Neural cell (in vitro differentiated cells): Measurements from ENCODE around the gene NRCAM.

ENCODE experiments used
- EP300 ChIP-seq: fragments of 450-650 bp; conservative IDR thresholded peaks from 2 replicates; pipeline ENCODE4 v1.6.1; 2014; ENCODE audit warnings: antibody characterized with exemption, mild to moderate bottlenecking, moderate library complexity; ENCODE audit not compliant: poor library complexity, severe bottlenecking
- EZH2 ChIP-seq: fragments of 200-600, 300-800 bp; shearing (Covaris generic), sonication (generic); IDR thresholded peaks from 2 replicates; pipeline ENCODE4 v1.6.1; 2014; ENCODE audit warnings: antibody characterized with exemption, low read length, borderline replicate concordance, mild to moderate bottlenecking; ENCODE audit not compliant: insufficient read depth, poor library complexity, severe bottlenecking
- MXI1 ChIP-seq: fragments of 450-650 bp; conservative IDR thresholded peaks from 2 replicates; pipeline ENCODE4 v1.6.1; 2014; ENCODE audit warnings: antibody characterized with exemption, mild to moderate bottlenecking; ENCODE audit not compliant: poor library complexity, severe bottlenecking
- POLR2AphosphoS5 ChIP-seq: IDR thresholded peaks from 2 replicates; pipeline ENCODE4 v1.6.1; 2012
- RAD21 ChIP-seq: fragments of 450-650 bp; conservative IDR thresholded peaks from 2 replicates; pipeline ENCODE4 v1.6.1; 2014; ENCODE audit warnings: antibody characterized with exemption, mild to moderate bottlenecking, moderate library complexity
- SMC3 ChIP-seq: fragments of 450-650 bp; conservative IDR thresholded peaks from 2 replicates; pipeline ENCODE4 v1.6.1; 2014; ENCODE audit warnings: antibody characterized with exemption, mild to moderate bottlenecking, moderate library complexity; ENCODE audit not compliant: poor library complexity
- TAF1 ChIP-seq: IDR thresholded peaks from 2 replicates; pipeline ENCODE4 v1.6.1; 2012; ENCODE audit warnings: low read depth
- TF ChIP-seq, protein P1 (sequence below): fragments of 450-650 bp; IDR thresholded peaks from 2 replicates; pipeline ENCODE4 v1.5.1; 2014; ENCODE audit warnings: antibody characterized with exemption, mild to moderate bottlenecking, moderate library complexity; ENCODE audit not compliant: poor library complexity, severe bottlenecking
- TF ChIP-seq, protein P2 (sequence below): IDR thresholded peaks from 2 replicates; pipeline ENCODE4 v1.6.1; 2012; ENCODE audit warnings: borderline replicate concordance

DNA sequence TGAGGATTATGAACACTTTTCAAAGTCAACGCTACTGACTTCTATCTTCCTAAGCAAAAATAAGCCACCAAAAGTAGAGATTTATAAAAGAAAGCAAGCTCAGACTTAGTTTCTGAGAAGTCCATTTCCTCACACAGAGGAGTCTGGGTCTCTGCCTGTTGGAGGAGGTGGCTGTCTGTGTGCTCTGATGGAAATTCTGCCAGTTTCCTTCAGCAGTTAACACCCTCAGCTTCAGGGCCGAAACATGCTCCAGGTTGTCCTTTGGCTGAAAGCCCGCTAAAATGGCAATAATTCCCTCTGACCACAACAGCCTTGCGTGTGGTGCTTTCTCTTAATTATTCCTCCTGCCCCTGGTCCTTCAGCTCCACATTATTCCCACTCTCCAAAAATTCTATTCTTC lies 198.3 kb downstream of the NRCAM start:
- TF ChIP-seq TAF1 (no peak), EZH2 (no peak), POLR2AphosphoS5 (no peak), MXI1 (no peak), EP300 (no peak), SMC3 (no peak), RAD21 (no peak)
- TF ChIP-seq, protein P1, sequence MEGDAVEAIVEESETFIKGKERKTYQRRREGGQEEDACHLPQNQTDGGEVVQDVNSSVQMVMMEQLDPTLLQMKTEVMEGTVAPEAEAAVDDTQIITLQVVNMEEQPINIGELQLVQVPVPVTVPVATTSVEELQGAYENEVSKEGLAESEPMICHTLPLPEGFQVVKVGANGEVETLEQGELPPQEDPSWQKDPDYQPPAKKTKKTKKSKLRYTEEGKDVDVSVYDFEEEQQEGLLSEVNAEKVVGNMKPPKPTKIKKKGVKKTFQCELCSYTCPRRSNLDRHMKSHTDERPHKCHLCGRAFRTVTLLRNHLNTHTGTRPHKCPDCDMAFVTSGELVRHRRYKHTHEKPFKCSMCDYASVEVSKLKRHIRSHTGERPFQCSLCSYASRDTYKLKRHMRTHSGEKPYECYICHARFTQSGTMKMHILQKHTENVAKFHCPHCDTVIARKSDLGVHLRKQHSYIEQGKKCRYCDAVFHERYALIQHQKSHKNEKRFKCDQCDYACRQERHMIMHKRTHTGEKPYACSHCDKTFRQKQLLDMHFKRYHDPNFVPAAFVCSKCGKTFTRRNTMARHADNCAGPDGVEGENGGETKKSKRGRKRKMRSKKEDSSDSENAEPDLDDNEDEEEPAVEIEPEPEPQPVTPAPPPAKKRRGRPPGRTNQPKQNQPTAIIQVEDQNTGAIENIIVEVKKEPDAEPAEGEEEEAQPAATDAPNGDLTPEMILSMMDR = no peak
- TF ChIP-seq, protein P2, sequence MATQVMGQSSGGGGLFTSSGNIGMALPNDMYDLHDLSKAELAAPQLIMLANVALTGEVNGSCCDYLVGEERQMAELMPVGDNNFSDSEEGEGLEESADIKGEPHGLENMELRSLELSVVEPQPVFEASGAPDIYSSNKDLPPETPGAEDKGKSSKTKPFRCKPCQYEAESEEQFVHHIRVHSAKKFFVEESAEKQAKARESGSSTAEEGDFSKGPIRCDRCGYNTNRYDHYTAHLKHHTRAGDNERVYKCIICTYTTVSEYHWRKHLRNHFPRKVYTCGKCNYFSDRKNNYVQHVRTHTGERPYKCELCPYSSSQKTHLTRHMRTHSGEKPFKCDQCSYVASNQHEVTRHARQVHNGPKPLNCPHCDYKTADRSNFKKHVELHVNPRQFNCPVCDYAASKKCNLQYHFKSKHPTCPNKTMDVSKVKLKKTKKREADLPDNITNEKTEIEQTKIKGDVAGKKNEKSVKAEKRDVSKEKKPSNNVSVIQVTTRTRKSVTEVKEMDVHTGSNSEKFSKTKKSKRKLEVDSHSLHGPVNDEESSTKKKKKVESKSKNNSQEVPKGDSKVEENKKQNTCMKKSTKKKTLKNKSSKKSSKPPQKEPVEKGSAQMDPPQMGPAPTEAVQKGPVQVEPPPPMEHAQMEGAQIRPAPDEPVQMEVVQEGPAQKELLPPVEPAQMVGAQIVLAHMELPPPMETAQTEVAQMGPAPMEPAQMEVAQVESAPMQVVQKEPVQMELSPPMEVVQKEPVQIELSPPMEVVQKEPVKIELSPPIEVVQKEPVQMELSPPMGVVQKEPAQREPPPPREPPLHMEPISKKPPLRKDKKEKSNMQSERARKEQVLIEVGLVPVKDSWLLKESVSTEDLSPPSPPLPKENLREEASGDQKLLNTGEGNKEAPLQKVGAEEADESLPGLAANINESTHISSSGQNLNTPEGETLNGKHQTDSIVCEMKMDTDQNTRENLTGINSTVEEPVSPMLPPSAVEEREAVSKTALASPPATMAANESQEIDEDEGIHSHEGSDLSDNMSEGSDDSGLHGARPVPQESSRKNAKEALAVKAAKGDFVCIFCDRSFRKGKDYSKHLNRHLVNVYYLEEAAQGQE = no peak
